Activated naive CD8-positive, alpha-beta T cell treated with anti-CD3 and anti-CD28 coated beads for 36 hours (primary cell): ENCODE data around the gene TMEM92. TPM values are rescaled to one million over a fixed set of nuclear protein-coding genes. Genes with fewer than 3 reads are reported as not detected.

Experiments used
- DNase-seq: peaks from one replicate; pipeline ENCODE4 v3.0.0; 2021
- H3K27ac Mint-ChIP-seq: one replicate; pipeline ENCODE4 v1.8.0; 2022; ENCODE audit warnings: mild to moderate bottlenecking, moderate library complexity, mixed read lengths
- H3K27me3 Mint-ChIP-seq: one replicate; pipeline ENCODE4 v1.8.0; 2022; ENCODE audit warnings: mild to moderate bottlenecking, mixed read lengths
- H3K36me3 Mint-ChIP-seq: one replicate; pipeline ENCODE4 v1.8.0; 2021; ENCODE audit warnings: mild to moderate bottlenecking, mixed read lengths
- H3K4me1 Mint-ChIP-seq: one replicate; pipeline ENCODE4 v1.8.0; 2021; ENCODE audit warnings: mixed read lengths
- H3K4me3 Mint-ChIP-seq: one replicate; pipeline ENCODE4 v1.8.0; 2022; ENCODE audit warnings: mild to moderate bottlenecking, moderate library complexity, mixed read lengths
- H3K9me3 Mint-ChIP-seq: one replicate; pipeline ENCODE4 v1.8.0; 2022; ENCODE audit warnings: mixed read lengths
- total RNA-seq, 2 experiments: library from RNA; stranded (reverse); gene quantifications; one replicate each; pipeline ENCODE4 v1.2.3, GENCODE V29; 2021

Gene TMEM92
- total RNA-seq = not detected

DNA sequence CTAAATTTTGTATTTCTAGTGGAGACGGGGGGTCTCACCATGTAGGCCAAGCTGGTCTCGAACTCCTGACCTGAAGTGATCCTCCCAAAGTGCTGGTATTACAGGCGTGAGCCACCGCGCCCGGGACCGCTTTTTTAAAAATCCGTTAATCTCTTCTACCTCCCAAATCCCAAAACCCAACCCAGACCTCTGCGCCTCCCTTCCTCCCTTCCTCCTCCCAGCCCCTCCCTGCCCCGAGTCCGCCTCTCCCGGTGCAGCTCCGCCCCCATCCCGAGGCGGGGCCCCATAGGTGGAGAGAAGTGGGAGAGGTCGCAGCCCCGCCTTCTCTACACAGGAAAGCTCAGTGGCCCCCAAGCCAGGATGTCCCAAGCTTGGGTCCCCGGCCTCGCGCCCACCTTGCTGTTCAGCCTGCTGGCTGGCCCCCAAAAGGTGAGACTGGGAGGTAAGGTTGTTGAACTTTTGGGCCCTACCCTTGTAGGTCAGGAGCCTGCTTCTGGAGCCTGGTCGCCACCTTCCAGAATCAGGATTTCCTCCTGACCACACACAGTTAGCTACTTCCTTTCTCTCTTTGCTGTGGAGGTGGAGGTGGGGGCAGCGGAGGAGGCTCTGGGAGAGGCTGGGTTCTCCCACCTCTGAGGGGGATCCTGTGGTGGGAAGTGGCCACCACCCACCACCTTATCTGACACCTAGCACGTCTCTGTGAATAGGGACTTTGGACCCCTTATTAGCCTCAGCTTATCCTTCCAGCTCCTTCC, at the start of gene TMEM92:
TMEM92 (plus strand) TSS at position 325 of the 755 bp plus-strand sequence; CDS start at position 361, 36 bp downstream.
- no peak for DNase-seq
- no peaks in the 10 kb centered on the region for H3K9me3 Mint-ChIP-seq
- no peak within 1 kb of the TSS for H3K4me3 Mint-ChIP-seq
- no peaks in the 10 kb centered on the region for H3K36me3 Mint-ChIP-seq
- no peak within 1 kb of the TSS for H3K27ac Mint-ChIP-seq
- H3K27me3 Mint-ChIP-seq = peaks cover 51% of the 10 kb centered on the region
- H3K4me1 Mint-ChIP-seq = peaks cover 4% of the 10 kb centered on the region

DNA sequence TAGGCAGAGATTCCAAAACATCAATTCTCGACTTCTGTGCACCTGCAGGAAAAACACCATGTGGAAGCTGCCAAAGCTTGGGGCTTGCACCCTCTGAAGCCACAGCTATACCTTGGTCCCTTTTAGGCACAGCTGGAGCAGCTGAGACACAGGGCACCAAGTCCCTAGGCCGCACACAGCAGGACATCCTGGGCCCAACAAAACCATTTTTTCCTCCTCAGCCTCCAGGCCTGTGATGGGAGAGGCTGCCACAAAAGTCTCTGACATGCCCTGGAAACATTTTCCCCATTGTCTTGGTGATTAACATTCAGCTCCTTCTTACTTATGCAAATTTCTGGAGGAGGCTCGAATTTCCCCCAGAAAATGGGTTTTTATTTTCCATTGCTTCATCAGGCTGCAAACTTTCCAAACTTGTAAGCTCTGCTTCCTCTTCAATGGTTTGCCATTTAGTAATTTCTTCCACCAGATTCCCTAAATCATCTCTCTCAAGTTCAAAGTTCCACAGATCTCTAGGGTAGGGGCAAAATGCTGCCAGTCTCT, 48.5 kb upstream of the TMEM92 start:
- DNase-seq = no peak
- Mint-ChIP-seq H3K4me1 (peaks cover 6% of the 10 kb centered on the region), H3K36me3 (peaks cover 2% of the 10 kb centered on the region), H3K9me3 (peaks cover 23% of the 10 kb centered on the region), H3K27ac (no peak overlapping the region), H3K4me3 (no peak overlapping the region), H3K27me3 (no peaks in the 10 kb centered on the region)

GRCh38 chr17:50234581-50234980, 39.7 kb upstream of the TMEM92 start:
- DNase-seq = no peak
- no peak overlapping the region for H3K4me3 Mint-ChIP-seq
- H3K27me3 Mint-ChIP-seq = peaks cover 25% of the 10 kb centered on the region
- no peak overlapping the region for H3K27ac Mint-ChIP-seq
- peaks cover 4% of the 10 kb centered on the region for H3K9me3 Mint-ChIP-seq
- H3K4me1 Mint-ChIP-seq = no peaks in the 10 kb centered on the region
- H3K36me3 Mint-ChIP-seq = peaks cover 2% of the 10 kb centered on the region

DNA sequence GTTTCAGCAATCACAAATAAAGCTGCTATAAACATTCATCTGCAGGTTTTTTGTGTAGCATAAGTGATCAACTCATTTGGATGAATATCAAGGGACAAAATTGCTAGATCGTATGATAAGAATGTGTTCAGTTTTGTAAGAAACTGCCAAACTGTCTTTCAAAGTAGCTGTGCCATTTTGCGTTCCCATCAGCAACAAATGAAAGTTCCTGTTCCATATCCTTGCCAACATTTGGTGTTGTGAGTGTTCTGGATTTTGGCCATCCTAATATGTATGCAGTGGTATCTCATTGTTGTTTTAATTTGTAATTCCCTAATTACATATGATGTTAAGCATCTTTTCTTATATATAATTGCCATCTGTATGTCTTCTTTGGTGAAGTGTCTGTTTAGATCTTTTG, 36.4 kb upstream of the TMEM92 start:
- H3K4me1 Mint-ChIP-seq = no peaks in the 10 kb centered on the region
- H3K4me3 Mint-ChIP-seq = no peak overlapping the region
- peaks cover 2% of the 10 kb centered on the region for H3K36me3 Mint-ChIP-seq
- no peak for DNase-seq
- H3K27me3 Mint-ChIP-seq = peaks cover 42% of the 10 kb centered on the region
- peaks cover 4% of the 10 kb centered on the region for H3K9me3 Mint-ChIP-seq
- no peak overlapping the region for H3K27ac Mint-ChIP-seq

GRCh38 chr17:50238601-50239280, 35.5 kb upstream of the TMEM92 start:
- DNase-seq = no peak
- Mint-ChIP-seq H3K9me3 (no peaks in the 10 kb centered on the region), H3K27ac (no peak overlapping the region), H3K27me3 (peaks cover 38% of the 10 kb centered on the region), H3K36me3 (peaks cover under 1% of the 10 kb centered on the region), H3K4me3 (no peak overlapping the region), H3K4me1 (no peaks in the 10 kb centered on the region)

DNA sequence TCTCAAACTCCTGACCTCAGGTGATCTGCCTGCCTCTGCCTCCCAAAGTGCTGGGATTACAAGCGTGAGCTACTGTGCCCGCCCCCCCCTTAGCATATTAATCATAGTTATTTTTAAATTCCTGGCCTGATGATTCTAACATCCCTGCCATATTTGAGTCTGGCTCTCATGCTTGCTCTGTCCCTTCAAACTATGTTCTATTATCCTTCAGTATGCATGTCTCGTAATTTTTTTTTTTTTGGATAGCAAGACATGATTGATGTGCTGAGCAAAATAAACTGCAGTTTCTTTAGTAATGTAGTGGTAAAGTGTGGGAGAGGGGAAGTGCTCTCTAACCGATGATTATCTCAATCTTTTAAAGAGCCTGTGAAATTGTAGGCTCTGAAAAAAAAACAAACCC, 34.3 kb upstream of the TMEM92 start:
- Mint-ChIP-seq H3K4me3 (no peak overlapping the region), H3K36me3 (no peaks in the 10 kb centered on the region), H3K4me1 (no peaks in the 10 kb centered on the region), H3K9me3 (no peaks in the 10 kb centered on the region), H3K27me3 (peaks cover 47% of the 10 kb centered on the region), H3K27ac (no peak overlapping the region)
- no peak for DNase-seq

DNA sequence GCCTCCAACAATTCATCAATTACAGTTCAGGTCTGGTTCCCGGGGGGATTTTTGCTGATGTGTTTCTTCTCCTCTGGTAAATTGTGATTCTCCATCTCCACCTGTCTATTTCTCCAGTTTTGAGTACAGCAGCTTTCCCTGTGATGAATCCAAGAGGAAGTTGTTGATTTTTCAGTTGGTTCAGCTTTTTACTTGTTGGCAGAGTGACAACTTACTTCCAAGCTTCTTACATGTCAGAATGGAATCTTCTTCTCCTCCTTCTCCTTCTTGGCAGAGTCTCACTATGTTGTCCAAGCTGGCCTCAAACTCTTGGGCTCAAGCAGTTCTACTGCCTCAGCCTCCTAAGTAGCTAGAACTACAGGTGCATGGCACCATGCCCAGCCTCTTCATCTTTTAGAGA, 33.4 kb upstream of the TMEM92 start:
- H3K27ac Mint-ChIP-seq = no peak overlapping the region

GRCh38 chr17:50241431-50241830, 32.8 kb upstream of the TMEM92 start:
- Mint-ChIP-seq H3K36me3 (no peaks in the 10 kb centered on the region), H3K9me3 (no peaks in the 10 kb centered on the region), H3K27me3 (peaks cover 40% of the 10 kb centered on the region), H3K27ac (no peak overlapping the region), H3K4me3 (no peak overlapping the region), H3K4me1 (no peaks in the 10 kb centered on the region)
- no peak for DNase-seq

More for the DNA sequence above, 33.4 kb upstream of the TMEM92 start:
- no peak for DNase-seq
- H3K27me3 Mint-ChIP-seq = peaks cover 40% of the 10 kb centered on the region
- no peaks in the 10 kb centered on the region for H3K4me1 Mint-ChIP-seq
- no peak overlapping the region for H3K4me3 Mint-ChIP-seq
- H3K9me3 Mint-ChIP-seq = no peaks in the 10 kb centered on the region
- H3K36me3 Mint-ChIP-seq = no peaks in the 10 kb centered on the region

- DNase-seq = no peak
- H3K9me3 Mint-ChIP-seq = peaks cover 11% of the 10 kb centered on the region
- no peak overlapping the region for H3K4me3 Mint-ChIP-seq
- H3K36me3 Mint-ChIP-seq = peaks cover 5% of the 10 kb centered on the region
- H3K27me3 Mint-ChIP-seq = peaks cover 44% of the 10 kb centered on the region
- H3K27ac Mint-ChIP-seq = no peak overlapping the region
- H3K4me1 Mint-ChIP-seq = no peaks in the 10 kb centered on the region
Measured at GRCh38 chr17:50244771-50245170, 29.5 kb upstream of the TMEM92 start.

- no peak overlapping the region for H3K27ac Mint-ChIP-seq
- H3K9me3 Mint-ChIP-seq = peaks cover 11% of the 10 kb centered on the region
- DNase-seq = no peak
- H3K4me1 Mint-ChIP-seq = no peaks in the 10 kb centered on the region
- peaks cover 30% of the 10 kb centered on the region for H3K27me3 Mint-ChIP-seq
- peaks cover 5% of the 10 kb centered on the region for H3K36me3 Mint-ChIP-seq
- H3K4me3 Mint-ChIP-seq = no peak overlapping the region
Measured at GRCh38 chr17:50248255-50248654, 26.0 kb upstream of the TMEM92 start.

DNA sequence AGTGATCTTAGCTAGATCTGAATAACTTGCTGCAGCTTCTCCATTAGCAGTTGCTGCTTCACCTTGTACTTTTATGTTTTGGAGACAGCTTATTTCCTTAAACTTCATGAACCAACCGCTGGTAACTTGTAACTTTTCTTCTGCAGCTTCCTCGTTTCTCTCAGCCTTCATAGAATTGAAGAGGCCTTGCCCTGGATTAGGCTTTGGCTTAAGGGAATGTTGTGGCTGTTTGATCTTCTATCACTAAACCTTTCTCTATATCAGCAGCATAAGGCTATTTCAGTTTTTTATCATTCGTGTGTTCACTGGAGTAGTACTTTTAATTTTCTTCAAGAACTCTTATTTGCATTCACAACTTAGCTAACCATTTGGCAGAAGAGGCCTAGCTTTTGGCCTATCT, 21.5 kb upstream of the TMEM92 start:
- Mint-ChIP-seq H3K27me3 (peaks cover 16% of the 10 kb centered on the region), H3K36me3 (peaks cover 5% of the 10 kb centered on the region), H3K9me3 (peaks cover 11% of the 10 kb centered on the region), H3K4me3 (no peak overlapping the region), H3K27ac (no peak overlapping the region), H3K4me1 (no peaks in the 10 kb centered on the region)
- no peak for DNase-seq

GRCh38 chr17:50255766-50256635, 18.3 kb upstream of the TMEM92 start:
- Mint-ChIP-seq H3K4me3 (no peak overlapping the region), H3K27ac (no peak overlapping the region), H3K27me3 (no peaks in the 10 kb centered on the region), H3K4me1 (no peaks in the 10 kb centered on the region), H3K9me3 (no peaks in the 10 kb centered on the region), H3K36me3 (no peaks in the 10 kb centered on the region)
- no peak for DNase-seq

GRCh38 chr17:50256826-50257618, 17.2 kb upstream of the TMEM92 start:
- Mint-ChIP-seq H3K4me1 (no peaks in the 10 kb centered on the region), H3K4me3 (no peak overlapping the region), H3K9me3 (no peaks in the 10 kb centered on the region)

DNA sequence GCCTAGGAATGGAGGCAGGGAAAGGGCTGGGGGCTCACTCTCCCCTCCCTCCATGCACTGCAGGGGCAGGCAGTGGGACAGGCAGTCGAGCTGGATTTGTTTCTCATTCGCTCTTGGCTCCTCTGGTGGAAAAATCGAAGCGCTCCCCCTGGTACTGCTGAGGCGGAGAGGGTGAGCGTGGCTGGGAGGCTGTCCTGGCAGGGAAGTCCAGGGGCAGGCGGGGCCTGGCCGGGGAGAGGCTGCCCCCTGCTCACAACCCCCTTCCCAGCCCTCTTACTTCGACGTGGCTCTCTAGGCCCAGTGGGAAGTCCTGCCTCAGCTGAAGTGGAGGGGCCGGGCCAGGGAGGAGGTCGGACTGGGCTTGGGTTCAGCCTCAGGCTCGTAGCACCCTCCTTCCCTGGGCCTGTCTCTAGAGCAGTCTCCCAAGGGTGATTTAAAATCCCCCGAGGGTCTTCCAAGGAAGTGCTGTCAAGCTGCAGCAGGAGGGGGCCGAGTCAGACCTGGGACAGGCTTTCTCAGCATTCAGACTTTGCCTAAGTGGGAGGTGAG, 16.5 kb upstream of the TMEM92 start:
- Mint-ChIP-seq H3K27ac (no peak overlapping the region), H3K9me3 (no peaks in the 10 kb centered on the region), H3K4me3 (no peak overlapping the region), H3K4me1 (no peaks in the 10 kb centered on the region), H3K27me3 (no peaks in the 10 kb centered on the region), H3K36me3 (no peaks in the 10 kb centered on the region)
- no peak for DNase-seq

More at GRCh38 chr17:50256826-50257618, 17.2 kb upstream of the TMEM92 start:
- no peak overlapping the region for H3K27ac Mint-ChIP-seq
- no peaks in the 10 kb centered on the region for H3K27me3 Mint-ChIP-seq
- no peaks in the 10 kb centered on the region for H3K36me3 Mint-ChIP-seq
- DNase-seq = no peak
